Fibroblast of mammary gland (primary cell): ENCODE measurements around the gene PRDX1.
"Not testable (repeated sequence)": the region's sequence is repeated elsewhere in the genome, so short reads cannot be mapped to it uniquely, and the experiment has no call there.

Experiments used
- DNase-seq: peaks from one replicate; pipeline ENCODE4 v3.0.0-alpha.2; 2010; ENCODE audit warnings: low read depth
- H3K4me3 ChIP-seq: 2 replicates; pipeline ENCODE4 v1.5.1; 2011; ENCODE audit warnings: low read depth, mild to moderate bottlenecking, low read length, moderate library complexity; ENCODE audit not compliant: control insufficient read depth
- TF ChIP-seq, protein P1 (sequence below): conservative IDR thresholded peaks from 2 replicates; pipeline ENCODE4 v1.5.1; 2011; ENCODE audit warnings: low read depth, low read length, inconsistent platforms; ENCODE audit not compliant: control insufficient read depth, insufficient read depth

The PRDX1 gene

DNA sequence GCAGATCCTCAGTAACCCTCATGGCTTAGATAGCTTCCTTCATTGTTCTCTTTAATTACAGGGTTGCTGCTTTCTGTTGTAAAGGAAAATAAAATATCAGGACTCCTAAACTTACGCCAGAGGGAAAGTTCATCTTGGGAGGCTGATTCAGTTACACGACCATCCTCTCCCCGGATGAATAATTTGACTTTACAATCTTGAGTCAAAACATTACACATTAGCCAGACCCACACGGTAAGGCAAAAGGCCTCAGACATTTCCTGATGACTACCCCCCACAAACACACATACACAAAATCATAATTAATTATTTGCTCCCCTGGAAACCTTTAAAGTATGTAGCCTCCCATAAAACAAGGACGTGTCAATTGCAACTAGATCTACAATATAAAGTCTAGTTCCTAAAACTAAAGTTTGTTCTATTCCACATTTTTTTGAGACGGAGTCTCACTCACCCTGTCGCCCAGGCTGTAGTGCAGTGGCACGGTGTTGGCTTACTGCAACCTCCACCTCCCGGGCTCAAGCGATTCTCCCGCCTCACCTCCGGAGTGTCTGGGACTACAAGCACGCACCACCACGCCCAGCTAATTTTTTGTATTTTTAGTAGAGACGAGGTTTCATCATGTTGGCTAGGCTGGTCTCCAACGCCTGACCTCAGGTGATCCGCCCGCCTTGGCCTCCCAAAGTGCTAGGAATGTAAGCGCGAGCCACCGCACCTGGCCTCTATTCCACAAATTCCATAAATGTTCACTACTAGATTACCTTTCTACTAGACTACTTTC is 830 bp upstream of the PRDX1 start:
- peak; percentile 74 for DNase-seq

DNA sequence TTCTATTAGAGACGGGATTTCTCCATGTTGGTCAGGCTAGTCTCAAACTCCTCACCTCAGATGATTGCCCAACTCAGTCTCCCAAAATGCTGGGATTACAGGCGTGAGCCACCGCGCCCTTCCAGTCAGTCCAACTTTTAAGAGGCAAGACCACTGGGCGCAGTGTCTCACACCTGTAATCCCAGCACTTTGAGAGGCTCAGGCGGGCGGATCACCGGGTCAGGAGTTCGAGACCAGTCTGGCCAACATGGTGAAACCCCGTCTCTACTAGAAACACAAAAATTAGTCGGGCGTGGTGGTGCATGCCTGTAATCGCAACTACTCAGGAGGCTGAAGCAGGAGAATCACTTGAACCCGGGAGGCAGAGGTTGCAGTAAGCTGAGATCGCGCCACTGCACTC is 1.9 kb downstream of the PRDX1 start:
- H3K4me3 ChIP-seq = peak overlapping the region; percentile 97
- not testable (repeated sequence) for DNase-seq

More for the DNA sequence above, 830 bp upstream of the PRDX1 start:
- TF ChIP-seq, protein P1, sequence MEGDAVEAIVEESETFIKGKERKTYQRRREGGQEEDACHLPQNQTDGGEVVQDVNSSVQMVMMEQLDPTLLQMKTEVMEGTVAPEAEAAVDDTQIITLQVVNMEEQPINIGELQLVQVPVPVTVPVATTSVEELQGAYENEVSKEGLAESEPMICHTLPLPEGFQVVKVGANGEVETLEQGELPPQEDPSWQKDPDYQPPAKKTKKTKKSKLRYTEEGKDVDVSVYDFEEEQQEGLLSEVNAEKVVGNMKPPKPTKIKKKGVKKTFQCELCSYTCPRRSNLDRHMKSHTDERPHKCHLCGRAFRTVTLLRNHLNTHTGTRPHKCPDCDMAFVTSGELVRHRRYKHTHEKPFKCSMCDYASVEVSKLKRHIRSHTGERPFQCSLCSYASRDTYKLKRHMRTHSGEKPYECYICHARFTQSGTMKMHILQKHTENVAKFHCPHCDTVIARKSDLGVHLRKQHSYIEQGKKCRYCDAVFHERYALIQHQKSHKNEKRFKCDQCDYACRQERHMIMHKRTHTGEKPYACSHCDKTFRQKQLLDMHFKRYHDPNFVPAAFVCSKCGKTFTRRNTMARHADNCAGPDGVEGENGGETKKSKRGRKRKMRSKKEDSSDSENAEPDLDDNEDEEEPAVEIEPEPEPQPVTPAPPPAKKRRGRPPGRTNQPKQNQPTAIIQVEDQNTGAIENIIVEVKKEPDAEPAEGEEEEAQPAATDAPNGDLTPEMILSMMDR = no peak
- peak overlapping the region; percentile 97 for H3K4me3 ChIP-seq

DNA sequence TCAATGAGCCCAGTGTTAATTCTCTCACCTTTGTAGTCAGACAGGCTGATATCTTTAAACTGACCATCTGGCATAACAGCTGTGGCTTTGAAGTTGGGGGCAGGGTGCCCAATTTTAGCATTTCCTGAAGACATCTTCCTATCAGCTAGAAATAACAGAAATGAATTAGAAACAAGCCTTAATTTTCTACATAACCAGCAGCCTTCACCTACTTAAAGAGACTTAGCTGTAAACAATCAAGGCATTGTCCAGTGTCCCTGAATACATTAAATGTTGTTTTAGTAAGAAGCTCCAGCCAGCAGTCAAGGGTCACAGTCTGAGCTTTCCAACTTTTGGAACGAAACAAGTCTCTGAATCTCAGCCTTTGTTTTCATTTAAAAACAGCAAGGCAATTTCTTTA is 2.8 kb downstream of the PRDX1 start:
- TF ChIP-seq, protein P1 = no peak
- H3K4me3 ChIP-seq = peak overlapping the region; percentile 97
- DNase-seq = no peak

DNA sequence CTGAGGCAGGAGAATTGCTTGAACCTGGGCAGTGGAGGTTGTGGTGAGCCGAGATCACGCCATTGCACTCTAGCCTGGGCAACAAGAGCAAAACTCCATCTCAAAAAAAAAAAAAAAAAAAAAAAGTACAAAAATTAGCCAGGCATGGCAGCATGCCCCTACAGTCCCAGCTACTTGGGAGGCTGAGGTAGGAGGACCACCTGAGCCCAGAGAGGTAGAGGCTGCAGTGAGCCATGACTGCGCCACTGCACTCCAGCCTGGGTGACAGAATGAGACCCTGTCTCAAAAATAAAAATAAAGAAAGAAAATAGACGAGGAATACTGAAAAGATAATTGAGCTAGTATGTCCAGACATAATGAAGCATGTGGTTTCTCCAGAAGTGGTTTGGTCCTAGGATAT is 3.3 kb downstream of the PRDX1 start:
- not testable (repeated sequence) for H3K4me3 ChIP-seq, DNase-seq

DNA sequence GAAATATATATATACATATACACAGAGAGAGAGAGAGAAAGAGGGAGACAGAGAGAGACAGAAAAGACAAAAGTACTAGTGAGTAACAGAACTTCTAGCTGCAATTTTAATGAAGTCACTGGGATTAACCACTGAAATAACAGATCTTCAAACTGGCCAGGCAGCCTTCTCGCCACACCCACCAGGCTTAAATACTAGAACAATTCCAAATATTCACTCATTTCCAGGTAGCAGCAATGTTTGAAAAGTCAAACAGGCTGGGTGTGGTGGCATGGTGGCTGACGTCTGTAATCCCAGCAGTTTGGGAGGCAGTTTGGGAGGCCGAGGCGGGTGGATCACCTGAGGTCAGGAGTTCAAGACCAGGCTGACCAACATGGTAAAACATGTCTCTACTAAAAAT is 5.2 kb downstream of the PRDX1 start:
- no peak overlapping the region for H3K4me3 ChIP-seq
- TF ChIP-seq, protein P1 = no peak
- DNase-seq = no peak

DNA sequence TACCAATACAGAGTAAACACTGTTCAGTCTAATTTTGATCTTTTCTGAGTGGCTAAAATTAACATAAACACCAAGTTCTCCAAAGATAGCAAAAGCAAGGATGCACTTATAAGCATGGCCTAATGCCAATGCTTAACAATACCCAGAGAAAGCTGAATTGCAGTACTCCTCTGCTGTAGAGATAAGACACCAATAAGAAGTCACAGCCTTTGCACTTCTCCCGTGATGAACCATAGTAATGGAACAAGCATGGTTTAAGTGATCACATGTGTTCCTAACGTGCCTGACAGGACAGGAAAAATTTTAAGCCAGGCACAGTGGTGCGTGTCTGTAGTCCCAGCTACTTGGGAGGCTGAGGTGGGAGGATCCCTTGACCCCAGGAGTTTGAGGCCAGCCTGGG is 5.6 kb downstream of the PRDX1 start:
- TF ChIP-seq, protein P1 = no peak
- H3K4me3 ChIP-seq = no peak overlapping the region
- DNase-seq = no peak

DNA sequence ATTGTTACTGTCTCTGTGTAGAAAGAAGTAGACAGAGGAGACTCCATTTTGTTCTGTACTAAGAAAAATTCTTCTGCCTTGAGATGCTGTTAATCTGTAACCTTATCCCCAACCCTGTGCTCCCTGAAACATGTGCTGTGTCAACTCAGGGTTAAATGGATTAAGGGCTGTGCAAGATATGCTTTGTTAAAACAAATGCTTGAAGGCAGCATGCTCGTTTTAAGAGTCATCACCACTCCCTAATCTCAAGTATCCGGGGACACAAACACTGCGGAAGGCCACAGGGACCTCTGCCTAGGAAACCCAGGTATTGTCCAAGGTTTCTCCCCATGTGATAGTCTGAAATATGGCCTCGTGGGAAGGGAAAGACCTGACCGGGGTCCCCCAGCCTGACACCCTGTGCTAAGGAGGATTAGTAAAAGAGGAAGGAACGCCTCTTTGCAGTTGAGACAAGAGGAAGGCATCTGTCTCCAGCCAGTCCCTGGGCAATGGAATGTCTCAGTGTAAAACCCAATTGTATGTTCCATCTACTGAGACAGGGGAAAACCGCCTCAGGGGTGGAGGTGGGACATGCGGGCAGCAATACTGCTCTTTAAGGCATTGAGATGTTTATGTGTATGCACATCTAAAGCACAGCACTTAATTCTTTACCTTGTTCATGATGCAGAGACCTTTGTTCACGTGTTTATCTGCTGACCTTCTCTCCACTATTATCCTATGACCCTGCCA is 8.0 kb downstream of the PRDX1 start:
- H3K4me3 ChIP-seq = not testable (repeated sequence)

DNA sequence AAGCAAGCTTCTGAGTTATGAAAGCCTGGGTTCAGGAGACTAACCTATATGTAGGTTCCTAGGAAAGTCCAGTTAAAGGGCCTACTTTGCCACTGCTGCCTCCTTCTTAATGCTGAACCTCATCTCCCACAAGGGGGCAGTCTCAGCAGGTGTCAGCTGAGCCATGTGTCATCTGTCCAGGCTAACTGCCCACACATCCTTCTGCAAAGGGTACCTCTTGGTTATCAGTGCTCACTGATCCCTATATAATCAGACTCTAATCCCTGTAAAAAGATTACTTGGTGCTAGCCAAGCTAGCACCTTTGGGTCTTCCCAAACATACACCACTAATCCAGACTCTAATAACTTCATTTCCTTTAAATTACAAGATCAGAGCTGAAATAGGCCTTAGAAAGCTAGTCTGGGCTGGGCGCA is 9.0 kb downstream of the PRDX1 start:
- H3K4me3 ChIP-seq = no peak overlapping the region
- peak; percentile 79 for DNase-seq
- TF ChIP-seq, protein P1 = peak; percentile 81

More for the DNA sequence above, 8.0 kb downstream of the PRDX1 start:
- DNase-seq = not testable (repeated sequence)
